Measurements from ENCODE around the gene AGAP1.

DNA sequence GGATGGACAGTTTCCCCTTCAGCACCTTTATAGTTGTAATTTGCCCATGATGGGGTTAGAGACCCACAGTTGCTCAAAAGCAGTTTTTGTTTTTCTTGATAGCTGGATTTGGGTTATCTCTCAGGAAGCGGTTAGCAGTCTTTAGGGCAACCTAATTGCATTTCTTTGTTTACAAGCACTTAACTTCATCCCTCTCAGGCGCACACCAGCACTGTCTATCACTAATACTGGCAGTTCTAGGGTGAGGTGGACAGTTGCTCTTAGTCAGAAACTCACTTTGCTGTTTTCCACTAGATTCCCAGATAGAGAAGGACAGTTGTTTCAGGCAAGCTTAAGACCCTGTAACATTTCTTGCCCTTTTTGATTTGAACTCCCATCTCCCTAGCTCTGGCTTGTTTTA, 146.0 kb downstream of the AGAP1 start:
- TF ChIP-seq, protein P1, sequence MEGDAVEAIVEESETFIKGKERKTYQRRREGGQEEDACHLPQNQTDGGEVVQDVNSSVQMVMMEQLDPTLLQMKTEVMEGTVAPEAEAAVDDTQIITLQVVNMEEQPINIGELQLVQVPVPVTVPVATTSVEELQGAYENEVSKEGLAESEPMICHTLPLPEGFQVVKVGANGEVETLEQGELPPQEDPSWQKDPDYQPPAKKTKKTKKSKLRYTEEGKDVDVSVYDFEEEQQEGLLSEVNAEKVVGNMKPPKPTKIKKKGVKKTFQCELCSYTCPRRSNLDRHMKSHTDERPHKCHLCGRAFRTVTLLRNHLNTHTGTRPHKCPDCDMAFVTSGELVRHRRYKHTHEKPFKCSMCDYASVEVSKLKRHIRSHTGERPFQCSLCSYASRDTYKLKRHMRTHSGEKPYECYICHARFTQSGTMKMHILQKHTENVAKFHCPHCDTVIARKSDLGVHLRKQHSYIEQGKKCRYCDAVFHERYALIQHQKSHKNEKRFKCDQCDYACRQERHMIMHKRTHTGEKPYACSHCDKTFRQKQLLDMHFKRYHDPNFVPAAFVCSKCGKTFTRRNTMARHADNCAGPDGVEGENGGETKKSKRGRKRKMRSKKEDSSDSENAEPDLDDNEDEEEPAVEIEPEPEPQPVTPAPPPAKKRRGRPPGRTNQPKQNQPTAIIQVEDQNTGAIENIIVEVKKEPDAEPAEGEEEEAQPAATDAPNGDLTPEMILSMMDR (IDR thresholded peaks at IDR 0.05): no peak
- no peak for TF ChIP-seq POLR2A (IDR thresholded peaks at IDR 0.05)
